ENCODE data around the gene MAMDC4.

- TF ChIP-seq CTCF (IDR thresholded peaks at IDR 0.05), result no peak
- no peak for TF ChIP-seq POLR2A (IDR thresholded peaks at IDR 0.05)
Measured at GRCh38 chr9:136900556-136900955, 48.4 kb downstream of the MAMDC4 start.
